ENCODE results near the gene EPDR1.

EPDR1 gene

DNA sequence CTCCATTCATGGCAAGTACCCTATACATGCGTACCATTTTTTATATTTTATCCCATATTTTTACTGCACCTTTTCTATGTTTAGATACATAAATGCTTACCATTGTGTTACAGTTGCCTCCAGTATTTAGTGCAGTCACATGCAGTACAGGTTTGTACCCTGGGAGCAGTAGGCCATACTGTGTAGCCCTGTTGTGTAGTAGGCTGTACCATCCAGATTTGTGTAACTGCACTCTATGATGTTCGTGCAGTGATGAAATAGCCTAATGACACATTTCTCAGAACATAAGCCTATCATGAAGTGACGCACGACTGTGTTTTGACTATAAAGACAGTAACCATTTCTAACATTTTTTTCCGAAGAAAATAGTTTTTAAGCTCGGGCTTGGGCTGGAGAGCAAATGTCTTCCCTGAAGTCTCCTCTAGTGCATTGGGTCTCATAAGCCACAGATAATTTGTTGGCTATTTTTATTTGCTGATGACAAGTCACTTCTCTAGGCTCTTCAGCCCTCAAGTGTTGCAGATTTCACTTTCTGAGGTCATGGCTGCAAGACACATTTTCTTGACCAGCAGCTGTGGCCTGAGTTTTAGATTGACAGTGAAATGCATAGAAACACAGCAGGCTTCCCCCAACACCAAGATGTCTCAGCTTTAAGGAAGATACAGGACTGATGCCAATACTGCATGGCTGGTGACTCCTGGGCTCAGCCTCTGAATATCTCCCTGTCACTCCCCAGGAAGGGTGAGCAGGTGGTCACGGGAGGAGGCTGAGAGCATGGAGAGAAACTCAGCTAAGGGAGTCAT lies 26.9 kb downstream of the EPDR1 start:
- TF ChIP-seq NFIC (IDR thresholded peaks at IDR 0.05) (no peak), TAF1 (IDR thresholded peaks at IDR 0.05; ENCODE audit: low read depth) (no peak), ZBTB7A (IDR thresholded peaks at IDR 0.05; ENCODE audit: low read depth) (no peak), CEBPB (IDR thresholded peaks at IDR 0.05) (no peak), RAD21 (IDR thresholded peaks at IDR 0.05; ENCODE audit: low read depth) (no peak), EP300 (IDR thresholded peaks at IDR 0.05; ENCODE audit: borderline replicate concordance) (no peak), EGR1 (IDR thresholded peaks at IDR 0.05) (no peak), CREB1 (IDR thresholded peaks at IDR 0.05; ENCODE audit: low read depth) (no peak), FOXM1 (IDR thresholded peaks at IDR 0.05; ENCODE audit: borderline replicate concordance, low read depth) (no peak)

DNA sequence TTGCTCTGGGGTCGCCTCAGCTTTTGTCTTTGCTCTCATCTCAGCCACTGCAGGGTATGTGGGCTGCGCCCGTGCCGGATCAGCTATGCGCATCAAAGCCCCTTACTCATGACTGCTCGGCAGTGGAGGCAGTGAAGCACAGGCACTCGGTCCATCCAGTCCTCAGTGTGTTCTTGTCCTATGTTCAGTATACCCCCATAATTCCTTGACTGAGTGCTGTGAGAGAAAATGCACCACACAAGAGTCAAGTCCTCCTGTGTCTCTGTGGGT lies 27.4 kb downstream of the EPDR1 start:
- TF ChIP-seq, protein P1, sequence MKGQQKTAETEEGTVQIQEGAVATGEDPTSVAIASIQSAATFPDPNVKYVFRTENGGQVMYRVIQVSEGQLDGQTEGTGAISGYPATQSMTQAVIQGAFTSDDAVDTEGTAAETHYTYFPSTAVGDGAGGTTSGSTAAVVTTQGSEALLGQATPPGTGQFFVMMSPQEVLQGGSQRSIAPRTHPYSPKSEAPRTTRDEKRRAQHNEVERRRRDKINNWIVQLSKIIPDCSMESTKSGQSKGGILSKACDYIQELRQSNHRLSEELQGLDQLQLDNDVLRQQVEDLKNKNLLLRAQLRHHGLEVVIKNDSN (IDR thresholded peaks at IDR 0.05) = no peak
- TF ChIP-seq TAF1 (IDR thresholded peaks at IDR 0.05; ENCODE audit: low read depth) (no peak), FOXM1 (IDR thresholded peaks at IDR 0.05; ENCODE audit: borderline replicate concordance, low read depth) (no peak), CEBPB (IDR thresholded peaks at IDR 0.05) (no peak)

DNA sequence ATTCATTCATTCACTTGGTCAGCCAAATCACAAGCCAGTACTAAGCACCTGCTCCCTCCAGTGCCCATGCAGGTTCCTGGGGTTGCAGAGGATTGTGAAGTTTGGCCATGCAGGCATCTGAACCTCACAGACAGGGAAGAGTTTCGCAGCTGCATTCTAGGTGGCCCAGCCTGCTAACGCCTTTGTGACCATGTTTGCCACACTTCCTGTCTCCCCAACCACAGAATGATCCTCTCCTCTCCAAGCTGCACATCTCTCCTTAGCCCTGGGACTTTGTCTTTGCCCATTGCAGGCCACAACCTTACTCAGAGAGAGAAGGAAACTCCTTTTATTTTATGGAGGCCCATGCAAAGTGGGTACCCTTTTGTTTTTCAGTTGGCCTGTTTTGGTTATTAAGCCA lies 31.8 kb downstream of the EPDR1 start:
- TF ChIP-seq, protein P1 (IDR thresholded peaks at IDR 0.05) = no peak
- TF ChIP-seq EGR1 (IDR thresholded peaks at IDR 0.05) (no peak), YY1 (IDR thresholded peaks at IDR 0.05; ENCODE audit: low read depth) (no peak), FOXM1 (IDR thresholded peaks at IDR 0.05; ENCODE audit: borderline replicate concordance, low read depth) (no peak), TCF12 (IDR thresholded peaks at IDR 0.05; ENCODE audit: low read depth) (no peak), EP300 (IDR thresholded peaks at IDR 0.05; ENCODE audit: borderline replicate concordance) (no peak), ZBTB7A (IDR thresholded peaks at IDR 0.05; ENCODE audit: low read depth) (no peak), CEBPB (IDR thresholded peaks at IDR 0.05) (no peak), TEAD4 (IDR thresholded peaks at IDR 0.05) (no peak), NFIC (IDR thresholded peaks at IDR 0.05) (no peak), RAD21 (IDR thresholded peaks at IDR 0.05; ENCODE audit: low read depth) (no peak), CREB1 (IDR thresholded peaks at IDR 0.05; ENCODE audit: low read depth) (no peak), TAF1 (IDR thresholded peaks at IDR 0.05; ENCODE audit: low read depth) (no peak)
- TF ChIP-seq, protein P2, sequence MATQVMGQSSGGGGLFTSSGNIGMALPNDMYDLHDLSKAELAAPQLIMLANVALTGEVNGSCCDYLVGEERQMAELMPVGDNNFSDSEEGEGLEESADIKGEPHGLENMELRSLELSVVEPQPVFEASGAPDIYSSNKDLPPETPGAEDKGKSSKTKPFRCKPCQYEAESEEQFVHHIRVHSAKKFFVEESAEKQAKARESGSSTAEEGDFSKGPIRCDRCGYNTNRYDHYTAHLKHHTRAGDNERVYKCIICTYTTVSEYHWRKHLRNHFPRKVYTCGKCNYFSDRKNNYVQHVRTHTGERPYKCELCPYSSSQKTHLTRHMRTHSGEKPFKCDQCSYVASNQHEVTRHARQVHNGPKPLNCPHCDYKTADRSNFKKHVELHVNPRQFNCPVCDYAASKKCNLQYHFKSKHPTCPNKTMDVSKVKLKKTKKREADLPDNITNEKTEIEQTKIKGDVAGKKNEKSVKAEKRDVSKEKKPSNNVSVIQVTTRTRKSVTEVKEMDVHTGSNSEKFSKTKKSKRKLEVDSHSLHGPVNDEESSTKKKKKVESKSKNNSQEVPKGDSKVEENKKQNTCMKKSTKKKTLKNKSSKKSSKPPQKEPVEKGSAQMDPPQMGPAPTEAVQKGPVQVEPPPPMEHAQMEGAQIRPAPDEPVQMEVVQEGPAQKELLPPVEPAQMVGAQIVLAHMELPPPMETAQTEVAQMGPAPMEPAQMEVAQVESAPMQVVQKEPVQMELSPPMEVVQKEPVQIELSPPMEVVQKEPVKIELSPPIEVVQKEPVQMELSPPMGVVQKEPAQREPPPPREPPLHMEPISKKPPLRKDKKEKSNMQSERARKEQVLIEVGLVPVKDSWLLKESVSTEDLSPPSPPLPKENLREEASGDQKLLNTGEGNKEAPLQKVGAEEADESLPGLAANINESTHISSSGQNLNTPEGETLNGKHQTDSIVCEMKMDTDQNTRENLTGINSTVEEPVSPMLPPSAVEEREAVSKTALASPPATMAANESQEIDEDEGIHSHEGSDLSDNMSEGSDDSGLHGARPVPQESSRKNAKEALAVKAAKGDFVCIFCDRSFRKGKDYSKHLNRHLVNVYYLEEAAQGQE (IDR thresholded peaks at IDR 0.05; ENCODE audit: low read depth) = no peak
- TF ChIP-seq, protein P3, sequence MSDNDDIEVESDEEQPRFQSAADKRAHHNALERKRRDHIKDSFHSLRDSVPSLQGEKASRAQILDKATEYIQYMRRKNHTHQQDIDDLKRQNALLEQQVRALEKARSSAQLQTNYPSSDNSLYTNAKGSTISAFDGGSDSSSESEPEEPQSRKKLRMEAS (IDR thresholded peaks at IDR 0.05) = no peak

DNA sequence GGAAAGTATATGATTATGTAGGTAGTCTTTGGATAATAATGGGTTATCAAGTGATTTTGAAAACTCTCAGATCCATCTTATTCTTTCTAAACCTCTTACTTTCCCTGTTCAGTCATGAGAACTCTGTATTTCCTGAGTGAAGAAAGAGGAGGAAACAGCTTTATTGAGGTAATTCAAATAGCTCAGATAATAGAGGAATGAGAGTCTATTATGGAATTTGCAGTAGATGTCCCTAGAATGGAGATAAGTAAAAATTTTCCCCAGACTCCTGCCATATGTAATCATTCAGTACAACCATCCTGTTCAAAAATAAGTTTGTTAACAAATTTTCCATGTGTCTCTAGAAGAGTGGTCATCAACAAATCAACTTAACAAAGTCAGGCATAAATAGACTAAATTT lies 36.4 kb downstream of the EPDR1 start:
- TF ChIP-seq TCF12 (IDR thresholded peaks at IDR 0.05; ENCODE audit: low read depth) (no peak), ZBTB7A (IDR thresholded peaks at IDR 0.05; ENCODE audit: low read depth) (no peak)
- TF ChIP-seq, protein P2 (IDR thresholded peaks at IDR 0.05; ENCODE audit: low read depth) = no peak
- TF ChIP-seq, protein P1 (IDR thresholded peaks at IDR 0.05) = no peak

DNA sequence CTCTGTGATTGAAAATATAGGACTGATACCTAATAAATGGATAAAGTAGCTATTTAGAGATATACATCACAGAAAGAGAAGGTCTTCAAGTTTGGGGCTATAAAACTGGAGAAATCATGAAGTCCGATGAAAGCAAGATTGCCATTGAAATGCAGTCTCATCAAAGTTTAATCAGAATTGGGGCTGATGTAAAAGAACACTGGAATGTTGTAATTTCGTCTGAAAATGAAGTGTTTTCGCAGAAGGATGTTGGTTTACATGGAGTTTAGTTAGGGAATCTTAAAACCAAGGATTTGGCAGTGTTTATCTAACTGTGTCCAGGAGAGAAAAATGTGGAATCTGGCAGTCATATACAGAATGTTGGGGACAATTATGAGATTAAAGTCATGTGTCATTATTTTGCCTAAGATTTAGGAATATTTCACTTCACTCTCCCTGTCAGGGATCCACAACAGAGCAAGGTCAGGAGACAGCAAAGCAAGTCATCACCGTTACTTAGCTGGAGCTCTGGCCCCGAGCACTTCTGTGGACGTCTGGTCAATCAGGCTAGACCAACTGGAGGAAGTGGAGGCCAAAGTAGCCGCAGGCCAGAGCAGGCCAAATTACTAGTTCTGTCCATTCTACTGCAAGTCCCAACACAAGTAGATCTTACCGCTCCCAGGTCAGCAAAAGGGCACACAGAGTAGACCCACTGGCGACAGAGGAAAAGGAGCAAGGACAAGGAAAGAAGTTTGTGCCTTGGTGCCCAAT lies 37.0 kb downstream of the EPDR1 start:
- TF ChIP-seq TAF1 (IDR thresholded peaks at IDR 0.05; ENCODE audit: low read depth) (no peak), TEAD4 (IDR thresholded peaks at IDR 0.05) (no peak), YY1 (IDR thresholded peaks at IDR 0.05; ENCODE audit: low read depth) (no peak), RAD21 (IDR thresholded peaks at IDR 0.05; ENCODE audit: low read depth) (no peak), FOXM1 (IDR thresholded peaks at IDR 0.05; ENCODE audit: borderline replicate concordance, low read depth) (no peak), EP300 (IDR thresholded peaks at IDR 0.05; ENCODE audit: borderline replicate concordance) (no peak), EGR1 (IDR thresholded peaks at IDR 0.05) (no peak)
- TF ChIP-seq, protein P3 (IDR thresholded peaks at IDR 0.05) = no peak
- TF ChIP-seq, protein P2 (IDR thresholded peaks at IDR 0.05; ENCODE audit: low read depth) = no peak
